SK-N-SH (cell line): ENCODE results near the gene SALL3. TPM values are rescaled to one million over a fixed set of nuclear protein-coding genes. Genes with fewer than 3 reads are reported as not detected.

ENCODE experiments used
- CTCF ChIA-PET: fragments of 300-600, 350-600 bp; formaldehyde crosslinking; extraction: SDS; loops from one replicate; lab custom pipeline; 2021; lab: Yijun Ruan, JAX
- POLR2A ChIA-PET: fragments of 350-600 bp; sonication (Branson Sonifier 250); formaldehyde crosslinking; extraction: SDS; loops from one replicate; lab custom pipeline; 2020; ENCODE audit warnings: antibody characterized with exemption, inconsistent platforms; lab: Yijun Ruan, JAX
- DNase-seq: peaks from one replicate; pipeline ENCODE4 v3.0.0; 2012
- H2AFZ ChIP-seq: fragments of 200-600 bp; sonication (generic); 2 replicates; pipeline ENCODE4 v1.8.1; 2016; ENCODE audit warnings: antibody characterized with exemption, mild to moderate bottlenecking, low read depth
- H3F3A ChIP-seq: fragments of 200-600 bp; sonication (generic); replicated peaks from 2 replicates; pipeline ENCODE3; 2016; ENCODE audit warnings: antibody characterized with exemption, mild to moderate bottlenecking; ENCODE audit not compliant: insufficient read depth
- H3K27ac ChIP-seq, 2 experiments: fragments of 200-500 bp in 1 of 2; fragments of 200-600 bp in 1 of 2; sonication (Bioruptor generic) in 1 of 2; sonication (generic), shearing (Covaris generic) in 1 of 2; 2 replicates each; pipeline versions ENCODE4 v1.5.1 to v1.6.1; 2014 to 2016; ENCODE audit warnings: low read depth in 2 of 2, inconsistent platforms in 1 of 2, low read length in 1 of 2, mild to moderate bottlenecking in 1 of 2, mixed read lengths in 1 of 2
- H3K27me3 ChIP-seq: fragments of 200-600 bp; sonication (generic), shearing (Covaris generic); 2 replicates; pipeline ENCODE4 v1.6.1; 2016; ENCODE audit warnings: mixed run types; ENCODE audit not compliant: insufficient read depth
- H3K36me3 ChIP-seq, 2 experiments: fragments of 200-500 bp in 1 of 2; fragments of 200-600 bp in 1 of 2; sonication (Bioruptor generic) in 1 of 2; sonication (generic) in 1 of 2; replicated peaks in 1 of 2; 2 replicates each; pipeline versions ENCODE3 to v1.5.1; 2014 to 2016; ENCODE audit warnings: low read length in 1 of 2, mild to moderate bottlenecking in 1 of 2; ENCODE audit not compliant: insufficient read depth in 2 of 2, control insufficient read depth in 1 of 2
- H3K4me1 ChIP-seq, 2 experiments: fragments of 200-500 bp in 1 of 2; fragments of 200-600 bp in 1 of 2; sonication (Bioruptor generic) in 1 of 2; sonication (generic), shearing (Covaris generic) in 1 of 2; 2 replicates each; pipeline versions ENCODE4 v1.5.1 to v1.6.1; 2014 to 2016; ENCODE audit warnings: low read depth in 1 of 2, low read length in 1 of 2, mixed run types in 1 of 2; ENCODE audit not compliant: insufficient read depth in 2 of 2, control insufficient read depth in 1 of 2
- H3K4me2 ChIP-seq: fragments of 200-600 bp; sonication (generic), shearing (Covaris generic); 2 replicates; pipeline ENCODE4 v1.6.1; 2017; ENCODE audit warnings: mixed run types
- H3K4me3 ChIP-seq, 2 experiments: fragments of 200-500 bp in 1 of 2; fragments of 200-600 bp in 1 of 2; sonication (Bioruptor generic) in 1 of 2; sonication (generic), shearing (Covaris generic) in 1 of 2; 2 replicates each; pipeline versions ENCODE4 v1.5.1 to v1.8.1; 2014 to 2016; ENCODE audit warnings: low read depth in 2 of 2, inconsistent platforms in 1 of 2, low read length in 1 of 2, mild to moderate bottlenecking in 1 of 2, mixed read lengths in 1 of 2, moderate library complexity in 1 of 2
- H3K79me2 ChIP-seq: fragments of 200-600 bp; sonication (generic); 2 replicates; pipeline ENCODE4 v1.8.1; 2017; ENCODE audit warnings: mild to moderate bottlenecking; ENCODE audit not compliant: insufficient read depth
- H3K9ac ChIP-seq: fragments of 200-600 bp; sonication (generic); 2 replicates; pipeline ENCODE4 v1.6.1; 2017; ENCODE audit warnings: mixed run types
- H3K9me2 ChIP-seq: fragments of 200-600 bp; sonication (generic); 2 replicates; pipeline ENCODE4 v1.6.1; 2017; ENCODE audit warnings: mixed run types
- H3K9me3 ChIP-seq: fragments of 200-600 bp; sonication (generic); 2 replicates; pipeline ENCODE4 v1.6.1; 2017; ENCODE audit warnings: mixed run types, mild to moderate bottlenecking, moderate library complexity
- H4K20me1 ChIP-seq: fragments of 200-600 bp; sonication (generic); 2 replicates; pipeline ENCODE4 v1.6.1; 2017; ENCODE audit warnings: mild to moderate bottlenecking, mixed run types; ENCODE audit not compliant: insufficient read depth
- CHD2 ChIP-seq: fragments of 150-350 bp; IDR thresholded peaks from 2 replicates; pipeline ENCODE4 v1.6.1; 2018; ENCODE audit warnings: low read length; ENCODE audit not compliant: partially characterized antibody
- ELF1 ChIP-seq: IDR thresholded peaks from 2 replicates; pipeline ENCODE4 v1.4.0; 2012
- EP300 ChIP-seq, 2 experiments: IDR thresholded peaks; 2 replicates each; pipeline versions ENCODE4 v1.4.0 to v1.6.1; 2012; ENCODE audit warnings: borderline replicate concordance in 1 of 2, low read depth in 1 of 2, low read length in 1 of 2
- EZH2phosphoT487 ChIP-seq: fragments of 200-600 bp; sonication (generic); IDR thresholded peaks from 2 replicates; pipeline ENCODE4 v1.6.1; 2017; ENCODE audit warnings: low read depth, mixed run types, mild to moderate bottlenecking, antibody characterized with exemption, moderate library complexity, borderline replicate concordance
- FOXJ3 ChIP-seq: sonication (generic); formaldehyde crosslinking; IDR thresholded peaks from 2 replicates; pipeline ENCODE4 v1.5.1; 2020; ENCODE audit warnings: mild to moderate bottlenecking, missing genetic modification reagents
- IRF3 ChIP-seq: fragments of 150-350 bp; IDR thresholded peaks from 2 replicates; pipeline ENCODE4 v1.6.1; 2016; ENCODE audit warnings: mild to moderate bottlenecking, low read depth, low read length
- JUND ChIP-seq: IDR thresholded peaks from 2 replicates; pipeline ENCODE4 v1.4.0; 2012
- MAX ChIP-seq: IDR thresholded peaks from 2 replicates; pipeline ENCODE4 v1.4.0; 2012; ENCODE audit warnings: low read depth
- MXI1 ChIP-seq: IDR thresholded peaks from 2 replicates; pipeline ENCODE4 v1.6.1; 2012; ENCODE audit warnings: mild to moderate bottlenecking, low read depth, low read length, improper control_type of control experiment
- NFIC ChIP-seq: IDR thresholded peaks from 2 replicates; pipeline ENCODE4 v1.4.0; 2012; ENCODE audit warnings: borderline replicate concordance
- PBX3 ChIP-seq: IDR thresholded peaks from 2 replicates; pipeline ENCODE4; 2012
- RAD21 ChIP-seq: IDR thresholded peaks from 2 replicates; pipeline ENCODE4 v1.6.1; 2012; ENCODE audit warnings: mild to moderate bottlenecking, low read length
- SIN3A ChIP-seq: IDR thresholded peaks from 2 replicates; pipeline ENCODE4 v1.6.1; 2012; ENCODE audit warnings: low read depth, mild to moderate bottlenecking, low read length, moderate library complexity, borderline replicate concordance
- TAF1 ChIP-seq: IDR thresholded peaks from 2 replicates; pipeline ENCODE4 v1.6.1; 2012; ENCODE audit warnings: low read depth, mild to moderate bottlenecking, low read length, moderate library complexity, borderline replicate concordance
- TEAD4 ChIP-seq: IDR thresholded peaks from 2 replicates; pipeline ENCODE4 v1.4.0; 2012; ENCODE audit warnings: mild to moderate bottlenecking, borderline replicate concordance; ENCODE audit not compliant: insufficient read depth
- YY1 ChIP-seq: IDR thresholded peaks from 2 replicates; pipeline ENCODE4 v1.4.0; 2012; ENCODE audit warnings: low read depth, mild to moderate bottlenecking
- WGBS: methylation state at CpG from one replicate; pipeline ENCODE4 v1.1.6; 2017; ENCODE audit warnings: low lambda C conversion rate; 5-methylcytosine and 5-hydroxymethylcytosine counted together
- polyA plus RNA-seq, 3 experiments: library from polyadenylated mRNA; depleted of rRNA; stranded (reverse); fragments of >200 nt; gene quantifications; 2 replicates each; pipeline ENCODE4 v1.2.3, GENCODE V29; 2012
- TF ChIP-seq, protein P1 (sequence below): IDR thresholded peaks from 2 replicates; pipeline ENCODE4 v1.4.0; 2012; ENCODE audit warnings: low read depth, borderline replicate concordance

The SALL3 gene
- polyA plus RNA-seq, 1 of the 3 experiments (the other 2 are of a cell fraction) = not detected

DNA sequence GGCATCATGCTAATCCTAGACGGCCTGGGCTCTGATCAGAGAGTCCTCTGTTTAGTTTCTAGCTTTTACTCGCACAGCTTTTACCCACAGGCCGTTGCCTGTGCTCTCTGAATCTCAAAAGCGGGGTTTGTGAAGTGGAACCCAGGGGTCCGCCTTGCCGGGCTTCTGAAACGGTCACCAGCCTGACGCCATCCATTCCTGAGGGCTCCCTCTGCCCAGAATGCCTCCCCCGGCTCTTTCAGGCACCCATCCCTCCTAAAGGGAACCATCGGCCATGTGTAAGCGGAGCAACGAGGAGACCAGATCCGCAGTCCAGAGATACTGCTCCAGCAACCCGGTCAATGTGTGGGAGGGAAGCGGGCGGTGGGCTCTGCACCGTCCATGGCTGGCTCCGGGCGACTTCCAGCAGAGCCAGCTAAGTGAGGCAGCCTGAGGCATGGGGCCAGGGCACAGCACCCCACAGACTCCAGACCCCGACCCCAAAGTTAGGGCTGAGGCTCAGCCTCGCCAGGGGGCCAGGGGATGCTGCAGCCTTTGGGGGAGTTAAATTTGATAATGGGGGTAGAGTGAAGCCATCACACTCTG is 28.8 kb downstream of the SALL3 start:
- CTCF ChIA-PET = no interaction called here
- Histone ChIP-seq H4K20me1 (no peaks in the 10 kb centered on the region), H3K9ac (no peak overlapping the region), H3K4me1 (no peaks in the 10 kb centered on the region), H3K9me3 (no peaks in the 10 kb centered on the region), H3K79me2 (no peaks in the 10 kb centered on the region), H3K27ac (no peak overlapping the region), H2AFZ (no peak overlapping the region), H3K4me2 (no peak overlapping the region), H3K36me3 (no peaks in the 10 kb centered on the region), H3F3A (no peaks in the 10 kb centered on the region)
- no peak for DNase-seq
- 21% methylated on average over 17 of the region's 21 CpGs for WGBS
- POLR2A ChIA-PET = no interaction called here
- TF ChIP-seq CHD2 (no peak), EZH2phosphoT487 (no peak), PBX3 (no peak), JUND (no peak)
- TF ChIP-seq, all 33 proteins: peak for 0
- Histone ChIP-seq H3K9me2 (no peaks in the 10 kb centered on the region), H3K27me3 (peaks cover 88% of the 10 kb centered on the region), H3K4me3 (no peak overlapping the region)

DNA sequence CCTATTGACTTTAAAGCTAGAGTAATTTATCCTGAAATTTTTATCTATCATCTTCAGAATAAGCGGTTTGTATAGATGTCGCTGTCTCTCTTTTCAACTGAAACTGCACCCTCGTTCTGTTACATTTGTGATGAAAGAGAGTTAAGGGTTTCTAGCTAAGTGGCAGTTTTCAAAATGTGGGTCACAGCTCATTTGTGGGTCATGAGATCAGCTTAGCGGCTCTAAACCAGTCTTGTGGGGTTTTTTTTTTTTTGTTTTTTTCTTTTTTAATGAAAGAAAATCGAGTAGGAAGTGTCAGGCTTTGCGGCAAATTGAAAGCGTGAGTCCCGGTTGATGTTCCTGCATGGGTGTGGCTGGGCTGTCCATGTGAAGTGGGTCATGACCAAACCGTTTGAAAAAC is 31.2 kb downstream of the SALL3 start:
- DNase-seq = no peak
- no peaks in the 10 kb centered on the region for H4K20me1 ChIP-seq
- H3K9me3 ChIP-seq = no peaks in the 10 kb centered on the region
- WGBS = 11% methylated on average over 9 of the region's 9 CpGs
- no peak overlapping the region for H2AFZ ChIP-seq
- H3K27ac ChIP-seq = no peak overlapping the region
- H3K4me3 ChIP-seq = no peak overlapping the region
- no peak overlapping the region for H3K4me2 ChIP-seq
- ChIA-PET POLR2A (no interaction called here), CTCF (interaction anchor here (0.6 kb wide), 1 partner anchor 378 kb away, joined by 3 read pairs; no protein-coding TSS in a partner anchor)
- peaks cover 77% of the 10 kb centered on the region for H3K27me3 ChIP-seq
- no peaks in the 10 kb centered on the region for H3F3A ChIP-seq
- TF ChIP-seq SIN3A (no peak), RAD21 (no peak), MXI1 (no peak), ELF1 (no peak), TEAD4 (no peak)
- H3K36me3 ChIP-seq = no peaks in the 10 kb centered on the region
- H3K9ac ChIP-seq = no peak overlapping the region
- H3K9me2 ChIP-seq = no peaks in the 10 kb centered on the region
- no peaks in the 10 kb centered on the region for H3K79me2 ChIP-seq
- H3K4me1 ChIP-seq = no peaks in the 10 kb centered on the region; a peak in 1 of 4 replicates

- no peaks in the 10 kb centered on the region for H3K9me3 ChIP-seq
- no peak overlapping the region for H3K9ac ChIP-seq
- no peaks in the 10 kb centered on the region; a peak in 1 of 4 replicates for H3K4me1 ChIP-seq
- H3K79me2 ChIP-seq = no peaks in the 10 kb centered on the region
- H3K27me3 ChIP-seq = peaks cover 71% of the 10 kb centered on the region
- no peak for DNase-seq
- no peak overlapping the region for H2AFZ ChIP-seq
- no peak overlapping the region for H3K27ac ChIP-seq
- H4K20me1 ChIP-seq = no peaks in the 10 kb centered on the region
- ChIA-PET CTCF (no interaction called here), POLR2A (no interaction called here)
- WGBS = 21% methylated on average over 16 of the region's 17 CpGs
- H3K4me2 ChIP-seq = no peak overlapping the region
- no peaks in the 10 kb centered on the region for H3K36me3 ChIP-seq
- no peak overlapping the region for H3K4me3 ChIP-seq
- no peaks in the 10 kb centered on the region for H3F3A ChIP-seq
- no peaks in the 10 kb centered on the region for H3K9me2 ChIP-seq
- no peak for TF ChIP-seq RAD21
- TF ChIP-seq SIN3A = no peak
- no peak for TF ChIP-seq TEAD4
- no peak for TF ChIP-seq ELF1
- TF ChIP-seq TAF1 = no peak
- TF ChIP-seq MAX = no peak
- no peak for TF ChIP-seq IRF3
- no peak for TF ChIP-seq NFIC
- no peak for TF ChIP-seq FOXJ3
- TF ChIP-seq, protein P1, sequence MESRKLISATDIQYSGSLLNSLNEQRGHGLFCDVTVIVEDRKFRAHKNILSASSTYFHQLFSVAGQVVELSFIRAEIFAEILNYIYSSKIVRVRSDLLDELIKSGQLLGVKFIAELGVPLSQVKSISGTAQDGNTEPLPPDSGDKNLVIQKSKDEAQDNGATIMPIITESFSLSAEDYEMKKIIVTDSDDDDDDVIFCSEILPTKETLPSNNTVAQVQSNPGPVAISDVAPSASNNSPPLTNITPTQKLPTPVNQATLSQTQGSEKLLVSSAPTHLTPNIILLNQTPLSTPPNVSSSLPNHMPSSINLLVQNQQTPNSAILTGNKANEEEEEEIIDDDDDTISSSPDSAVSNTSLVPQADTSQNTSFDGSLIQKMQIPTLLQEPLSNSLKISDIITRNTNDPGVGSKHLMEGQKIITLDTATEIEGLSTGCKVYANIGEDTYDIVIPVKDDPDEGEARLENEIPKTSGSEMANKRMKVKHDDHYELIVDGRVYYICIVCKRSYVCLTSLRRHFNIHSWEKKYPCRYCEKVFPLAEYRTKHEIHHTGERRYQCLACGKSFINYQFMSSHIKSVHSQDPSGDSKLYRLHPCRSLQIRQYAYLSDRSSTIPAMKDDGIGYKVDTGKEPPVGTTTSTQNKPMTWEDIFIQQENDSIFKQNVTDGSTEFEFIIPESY = no peak
- no peak for TF ChIP-seq YY1
- no peak for TF ChIP-seq CHD2
- no peak for TF ChIP-seq MXI1
- TF ChIP-seq EP300 (IDR thresholded peaks at IDR 0.05; ENCODE audit: borderline replicate concordance in 1 of 2, low read depth in 1 of 2, low read length in 1 of 2) = no peak
These were observed 31.8 kb downstream of the SALL3 start for GRCh38 chr18:79011300-79011870.
